Liver (tissue), 9 donors: ENCODE measurements around the gene CDH6. TPM values are rescaled to one million over a fixed set of nuclear protein-coding genes. Genes with fewer than 3 reads are reported as not detected.

Experiments
- DNase-seq: peaks from one replicate; pipeline ENCODE4 v3.0.0-alpha.2; 2017; ENCODE audit warnings: low spot score
- H3K27ac ChIP-seq, 2 donors: one replicate each; pipeline ENCODE4 v1.7.0; 2013; ENCODE audit warnings: inconsistent platforms in 2 of 2, low read length in 2 of 2, control low read depth in 1 of 2, low read depth in 1 of 2, mild to moderate bottlenecking in 1 of 2
- H3K27me3 ChIP-seq, 4 donors: one replicate each; pipeline versions ENCODE4 v1.6.1 to v1.7.0; 2013; ENCODE audit warnings: low read length in 3 of 4, inconsistent platforms in 1 of 4, mild to moderate bottlenecking in 1 of 4, moderate library complexity in 1 of 4; ENCODE audit not compliant: control insufficient read depth in 4 of 4, insufficient read depth in 4 of 4
- H3K36me3 ChIP-seq, 4 donors: one replicate each; pipeline versions ENCODE4 v1.6.1 to v1.7.0; 2013; ENCODE audit warnings: low read length in 3 of 4, mild to moderate bottlenecking in 3 of 4, low read depth in 1 of 4, moderate library complexity in 1 of 4; ENCODE audit not compliant: control insufficient read depth in 4 of 4, insufficient read depth in 3 of 4
- H3K4me1 ChIP-seq, 4 donors: one replicate each; pipeline versions ENCODE4 v1.6.1 to v1.7.0; 2013; ENCODE audit warnings: low read length in 3 of 4, mild to moderate bottlenecking in 3 of 4, moderate library complexity in 1 of 4; ENCODE audit not compliant: control insufficient read depth in 4 of 4, insufficient read depth in 4 of 4
- H3K4me3 ChIP-seq, 3 donors: one replicate each; pipeline versions ENCODE4 v1.6.1 to v1.7.0; 2013; ENCODE audit warnings: low read length in 3 of 3, control low read depth in 1 of 3, low read depth in 1 of 3, mild to moderate bottlenecking in 1 of 3
- H3K9ac ChIP-seq, 2 donors: one replicate each; pipeline ENCODE4 v1.7.0; 2013; ENCODE audit warnings: low read length in 2 of 2, mild to moderate bottlenecking in 2 of 2, moderate library complexity in 2 of 2, control low read depth in 1 of 2, low read depth in 1 of 2
- H3K9me3 ChIP-seq, 4 donors: one replicate each; pipeline versions ENCODE4 v1.6.1 to v1.7.0; 2013; ENCODE audit warnings: low read length in 3 of 4; ENCODE audit not compliant: control insufficient read depth in 4 of 4
- ATF3 ChIP-seq: IDR thresholded peaks from 2 replicates; pipeline ENCODE4 v1.6.1; 2016; ENCODE audit warnings: antibody characterized with exemption
- CTCF ChIP-seq: fragments of 150-350 bp; IDR thresholded peaks from 2 replicates; pipeline ENCODE4 v1.5.1; 2017; ENCODE audit warnings: improper control_type of control experiment, low read depth, low read length; ENCODE audit not compliant: missing input control
- EGR1 ChIP-seq, 2 donors: IDR thresholded peaks; 2 replicates each; pipeline ENCODE4 v1.6.1; 2016 to 2018; ENCODE audit warnings: antibody characterized with exemption in 2 of 2, low read depth in 2 of 2
- FOXA1 ChIP-seq: IDR thresholded peaks from 2 replicates; pipeline ENCODE4 v1.6.1; 2016; ENCODE audit warnings: antibody characterized with exemption
- FOXA2 ChIP-seq: IDR thresholded peaks from 2 replicates; pipeline ENCODE4 v1.6.1; 2016; ENCODE audit warnings: antibody characterized with exemption
- GABPA ChIP-seq, 2 donors: IDR thresholded peaks in 1 of 2; conservative IDR thresholded peaks in 1 of 2; 2 replicates each; pipeline ENCODE4 v1.6.1; 2016; ENCODE audit warnings: antibody characterized with exemption in 2 of 2, mild to moderate bottlenecking in 1 of 2, moderate library complexity in 1 of 2
- HNF4A ChIP-seq, 2 donors: conservative IDR thresholded peaks; 2 replicates each; pipeline ENCODE4 v1.6.1; 2016; ENCODE audit warnings: antibody characterized with exemption in 2 of 2, mild to moderate bottlenecking in 2 of 2
- HNF4G ChIP-seq: IDR thresholded peaks from 2 replicates; pipeline ENCODE4 v1.6.1; 2016; ENCODE audit warnings: antibody characterized with exemption
- JUND ChIP-seq, 2 donors: IDR thresholded peaks; 2 replicates each; pipeline ENCODE4 v1.6.1; 2016; ENCODE audit warnings: antibody characterized with exemption in 2 of 2
- MAX ChIP-seq: IDR thresholded peaks from 2 replicates; pipeline ENCODE4 v1.6.1; 2016; ENCODE audit warnings: antibody characterized with exemption
- NR2F2 ChIP-seq: IDR thresholded peaks from 2 replicates; pipeline ENCODE4 v1.6.1; 2016; ENCODE audit warnings: antibody characterized with exemption
- RAD21 ChIP-seq, 2 donors: IDR thresholded peaks; 2 replicates each; pipeline ENCODE4 v1.6.1; 2016; ENCODE audit warnings: antibody characterized with exemption in 2 of 2, mild to moderate bottlenecking in 2 of 2
- REST ChIP-seq: IDR thresholded peaks from 2 replicates; pipeline ENCODE4 v1.6.1; 2016; ENCODE audit warnings: antibody characterized with exemption, mild to moderate bottlenecking
- RXRA ChIP-seq, 2 donors: IDR thresholded peaks; 2 replicates each; pipeline ENCODE4 v1.6.1; 2017 to 2018; ENCODE audit warnings: antibody characterized with exemption in 2 of 2, mild to moderate bottlenecking in 1 of 2
- SP1 ChIP-seq: IDR thresholded peaks from 2 replicates; pipeline ENCODE4 v1.6.1; 2018; ENCODE audit warnings: antibody characterized with exemption, mild to moderate bottlenecking
- YY1 ChIP-seq: IDR thresholded peaks from 2 replicates; pipeline ENCODE4 v1.6.1; 2016; ENCODE audit warnings: antibody characterized with exemption, mild to moderate bottlenecking
- ZBTB33 ChIP-seq: IDR thresholded peaks from 2 replicates; pipeline ENCODE4 v1.6.1; 2016; ENCODE audit warnings: antibody characterized with exemption
- WGBS: extraction: QIAGEN DNeasy Blood & Tissue Kit; methylation state at CpG from one replicate; pipeline ENCODE4 v1.1.7; 2013; 5-methylcytosine and 5-hydroxymethylcytosine counted together
- polyA plus RNA-seq, 2 donors: library from polyadenylated mRNA; stranded (reverse) in 1 of 2; unstranded in 1 of 2; fragments of 200-250 nt in 1 of 2; fragments of >200 nt in 1 of 2; fragmentation: Nextera tagmentation in 1 of 2; extraction: Ambion mirVana in 1 of 2; gene quantifications; one replicate each; pipeline versions ENCODE4 v1.2.1 to v1.2.3, GENCODE V29; 2013 to 2015
- total RNA-seq, 2 donors: library from RNA; depleted of rRNA; stranded (reverse); fragments of >200 nt; gene quantifications; one replicate each; pipeline ENCODE4 v1.2.3, GENCODE V29; 2014
- donor health status: healthy.
- donor health status: healthy.
- donor health status: healthy.
- donor health status: healthy.
- donor health status: healthy.

The CDH6 gene
- total and polyA plus RNA-seq, 4 donors, result 0.18 to 3.7 (median 0.84) TPM

- WGBS, result 40% methylated on average over 3 of the region's 3 CpGs
- H3K27ac ChIP-seq, result no peak overlapping the region
- no peaks in the 10 kb centered on the region for H3K36me3 ChIP-seq
- TF ChIP-seq HNF4A (conservative IDR thresholded peaks at IDR 0.05) (no peak), RAD21 (IDR thresholded peaks at IDR 0.05) (no peak), ATF3 (no peak), HNF4G (no peak), FOXA1 (no peak)
- H3K27me3 ChIP-seq, result peaks cover 0 to 3% (median 0%) of the 10 kb centered on the region in 4 donors
- H3K9me3 ChIP-seq, result no peaks in the 10 kb centered on the region
- no peak for DNase-seq
- no peak overlapping the region for H3K4me3 ChIP-seq
- no peak overlapping the region for H3K9ac ChIP-seq
- H3K4me1 ChIP-seq, result peaks cover 0 to 7% (median 3%) of the 10 kb centered on the region in 4 donors
Observed at GRCh38 chr5:31214229-31214628, 20.7 kb downstream of the CDH6 start.

- Histone ChIP-seq H3K9me3 (no peaks in the 10 kb centered on the region), H3K9ac (no peak overlapping the region), H3K27ac (no peak overlapping the region), H3K27me3 (peaks cover 0 to 3% (median 0%) of the 10 kb centered on the region in 4 donors), H3K36me3 (no peaks in the 10 kb centered on the region), H3K4me3 (no peak overlapping the region), H3K4me1 (peaks cover 0 to 7% (median 3%) of the 10 kb centered on the region in 4 donors)
- TF ChIP-seq SP1 (no peak), HNF4A (conservative IDR thresholded peaks at IDR 0.05) (no peak), RAD21 (IDR thresholded peaks at IDR 0.05) (no peak), FOXA2 (no peak), EGR1 (IDR thresholded peaks at IDR 0.05; ENCODE audit: low read depth in 2 of 2) (no peak), YY1 (no peak), RXRA (IDR thresholded peaks at IDR 0.05) (no peak), GABPA (IDR thresholded peaks at IDR 0.05 in 1 of 2, conservative IDR thresholded peaks at IDR 0.05 in 1 of 2) (no peak), JUND (IDR thresholded peaks at IDR 0.05) (no peak), CTCF (no peak), HNF4G (no peak), ZBTB33 (no peak), ATF3 (no peak), REST (no peak), MAX (no peak), FOXA1 (no peak), NR2F2 (no peak)
- no peak for DNase-seq
Observed at GRCh38 chr5:31215236-31215635, 21.8 kb downstream of the CDH6 start.
